PC-3 (cell line): ENCODE results near the gene ARL14. TPM values are rescaled to one million over a fixed set of nuclear protein-coding genes. Genes with fewer than 3 reads are reported as not detected.

Source experiments
- ATAC-seq: fragments of 200-7000 bp; cut with Tn5 transposase; 2 replicates; pipeline ENCODE4 v1.9.1; 2020; ENCODE audit warnings: mild to moderate bottlenecking, moderate library complexity
- BruUV-seq: library from RNA; stranded (reverse); fragments of 400-500 nt; replicated peaks from 2 replicates; lab custom pipeline; 2021; lab: Mats Ljungman, UMichigan
- CTCF ChIA-PET: fragments of 300-600 bp; sonication (Branson Sonifier 250); formaldehyde crosslinking; loops from one replicate; lab custom pipeline; 2022; ENCODE audit warnings: antibody characterized with exemption; lab: Charles Lee
- POLR2A ChIA-PET: fragments of 300-600 bp; sonication (Branson Sonifier 250); formaldehyde crosslinking; loops from one replicate; lab custom pipeline; 2022; ENCODE audit warnings: antibody characterized with exemption; ENCODE audit not compliant: unreplicated experiment; lab: Charles Lee
- DNase-seq: peaks from one replicate; pipeline ENCODE4 v3.0.0-alpha.2; 2015
- H2AFZ ChIP-seq: fragments of 300-600 bp; sonication (generic); 2 replicates; pipeline ENCODE4 v1.6.0; 2016; ENCODE audit warnings: antibody characterized with exemption, low read length
- H3F3A ChIP-seq: fragments of 300-600 bp; sonication (generic); one replicate; pipeline ENCODE4 v1.6.0; 2017; ENCODE audit warnings: antibody characterized with exemption, low read length, control low read depth, mild to moderate bottlenecking; ENCODE audit not compliant: unreplicated experiment
- H3K27ac ChIP-seq: fragments of 300-600 bp; sonication (generic); 2 replicates; pipeline ENCODE4 v1.5.1; 2016; ENCODE audit warnings: mild to moderate bottlenecking, low read length
- H3K27me3 ChIP-seq: fragments of 300-600 bp; sonication (generic); 2 replicates; pipeline ENCODE4 v1.6.1; 2016; ENCODE audit warnings: low read length, mixed read lengths
- H3K36me3 ChIP-seq: fragments of 300-600 bp; sonication (generic); 2 replicates; pipeline ENCODE4 v1.6.1; 2016; ENCODE audit warnings: low read depth, mixed run types, low read length, mixed read lengths
- H3K4me1 ChIP-seq: fragments of 300-600 bp; sonication (generic); 2 replicates; pipeline ENCODE4 v1.5.1; 2016; ENCODE audit warnings: low read length; ENCODE audit not compliant: insufficient read depth
- H3K4me2 ChIP-seq: fragments of 300-600 bp; sonication (generic); 2 replicates; pipeline ENCODE4 v1.6.0; 2016; ENCODE audit warnings: low read length
- H3K4me3 ChIP-seq: fragments of 300-600 bp; sonication (generic); 2 replicates; pipeline ENCODE4 v1.5.1; 2016; ENCODE audit warnings: mild to moderate bottlenecking, low read length, mixed read lengths
- H3K79me2 ChIP-seq: fragments of 300-600 bp; sonication (generic); 2 replicates; pipeline ENCODE4 v1.6.1; 2017; ENCODE audit warnings: low read length, mixed read lengths
- H3K9ac ChIP-seq: fragments of 300-600 bp; sonication (generic); 2 replicates; pipeline ENCODE4 v1.6.0; 2016; ENCODE audit warnings: mild to moderate bottlenecking, low read length
- H3K9me2 ChIP-seq: fragments of 300-600 bp; sonication (generic); replicated peaks from 2 replicates; pipeline ENCODE4 v1.6.1; 2016; ENCODE audit warnings: mixed run types, low read length, mixed read lengths
- H3K9me3 ChIP-seq: fragments of 300-600 bp; sonication (generic); 2 replicates; pipeline ENCODE4 v1.6.1; 2016; ENCODE audit warnings: low read length, mixed read lengths
- H4K20me1 ChIP-seq: fragments of 300-600 bp; sonication (generic); 2 replicates; pipeline ENCODE4 v1.6.1; 2016; ENCODE audit warnings: low read length, mixed read lengths
- CTCF ChIP-seq: fragments of 300-600 bp; sonication (generic); conservative IDR thresholded peaks from 2 replicates; pipeline ENCODE4 v1.5.1; 2017; ENCODE audit warnings: antibody characterized with exemption, low read depth, mild to moderate bottlenecking, low read length
- EZH2 ChIP-seq: fragments of 300-600 bp; sonication (generic); IDR thresholded peaks from one replicate; pipeline ENCODE4 v1.6.1; 2017; ENCODE audit warnings: antibody characterized with exemption, mild to moderate bottlenecking, low read length; ENCODE audit not compliant: unreplicated experiment
- EZH2phosphoT487 ChIP-seq: fragments of 300-600 bp; sonication (generic); IDR thresholded peaks from 2 replicates; pipeline ENCODE4 v1.6.1; 2018; ENCODE audit warnings: mild to moderate bottlenecking, antibody characterized with exemption, low read length, borderline replicate concordance
- intact Hi-C: fragments of 100-400 bp; cut with micrococcal nuclease; formaldehyde crosslinking; loops from 2 replicates; pipeline ENCODE4 v1.9.0; 2023
- total RNA-seq: library from RNA; depleted of rRNA; stranded (reverse); fragments of >200 nt; gene quantifications from 2 replicates; pipeline ENCODE4 v1.2.3, GENCODE V29; 2014

ARL14 gene
- total RNA-seq, 1 experiment from 2014 or later: 3.9 TPM

- no peaks in the 10 kb centered on the region for H3K9me3 ChIP-seq
- ChIA-PET CTCF (no interaction called here), POLR2A (no interaction called here)
- ATAC-seq (0 out of 2 replicates have a peak, but pooled peaks have one; percentile 33), DNase-seq (peak; percentile 59)
- no peaks in the 10 kb centered on the region for H3F3A ChIP-seq
- H3K4me2 ChIP-seq: no peak overlapping the region
- no peak overlapping the region for H3K4me3 ChIP-seq
- no peaks in the 10 kb centered on the region for H3K9me2 ChIP-seq
- no peak for TF ChIP-seq EZH2
- TF ChIP-seq EZH2phosphoT487: no peak
- TF ChIP-seq CTCF: peak; percentile 82
- no peak overlapping the region for H3K9ac ChIP-seq
- H3K27ac ChIP-seq: no peak overlapping the region
- H3K4me1 ChIP-seq: no peaks in the 10 kb centered on the region
- no peaks in the 10 kb centered on the region for H3K27me3 ChIP-seq
- no TSS peak for BruUV-seq
- H4K20me1 ChIP-seq: no peaks in the 10 kb centered on the region
- H2AFZ ChIP-seq: no peak overlapping the region
- no peaks in the 10 kb centered on the region for H3K79me2 ChIP-seq
- intact Hi-C loops: loop anchor here (1.0 to 5.0 kb wide), 3 partner anchors 45 to 255 kb away; no protein-coding TSS in a partner anchor
- H3K36me3 ChIP-seq: no peaks in the 10 kb centered on the region
These were observed 10.1 kb downstream of the ARL14 start for GRCh38 chr3:160686955-160687535.

- Histone ChIP-seq H3K4me3 (no peak overlapping the region), H3K9me3 (no peaks in the 10 kb centered on the region), H3K79me2 (no peaks in the 10 kb centered on the region), H3K36me3 (no peaks in the 10 kb centered on the region), H3K9me2 (no peaks in the 10 kb centered on the region), H3K9ac (no peak overlapping the region), H3K27ac (no peak overlapping the region), H2AFZ (no peak overlapping the region), H3K4me1 (no peaks in the 10 kb centered on the region), H3K4me2 (no peak overlapping the region), H3K27me3 (no peaks in the 10 kb centered on the region), H3F3A (no peaks in the 10 kb centered on the region), H4K20me1 (no peaks in the 10 kb centered on the region)
- intact Hi-C loops: no loop called here
- DNase-seq (peak; percentile 13), ATAC-seq (no peak)
- TF ChIP-seq CTCF: no peak
- POLR2A ChIA-PET: no interaction called here
- BruUV-seq: no TSS peak
- CTCF ChIA-PET: no interaction called here
These were observed 14.2 kb downstream of the ARL14 start for GRCh38 chr3:160691151-160691550.

- H3K36me3 ChIP-seq: no peaks in the 10 kb centered on the region
- no peaks in the 10 kb centered on the region for H4K20me1 ChIP-seq
- no peaks in the 10 kb centered on the region for H3K9me2 ChIP-seq
- H3K4me3 ChIP-seq: no peak overlapping the region
- H3K4me1 ChIP-seq: no peaks in the 10 kb centered on the region
- H3K4me2 ChIP-seq: no peak overlapping the region
- ATAC-seq: peak; percentile 27; the same call in 1 of the 2 replicates
- H3K27me3 ChIP-seq: no peaks in the 10 kb centered on the region
- BruUV-seq: no TSS peak
- TF ChIP-seq EZH2phosphoT487 (no peak), CTCF (no peak), EZH2 (no peak)
- peak; percentile 23 for DNase-seq
- no peaks in the 10 kb centered on the region for H3K79me2 ChIP-seq
- no peaks in the 10 kb centered on the region for H3K9me3 ChIP-seq
- no peak overlapping the region for H3K9ac ChIP-seq
- no peak overlapping the region for H3K27ac ChIP-seq
- H3F3A ChIP-seq: no peaks in the 10 kb centered on the region
- H2AFZ ChIP-seq: no peak overlapping the region
- ChIA-PET POLR2A (no interaction called here), CTCF (no interaction called here)
- intact Hi-C loops: no loop called here
These were observed 15.0 kb downstream of the ARL14 start for GRCh38 chr3:160691962-160692361.
